OCI-LY1 (cell line): ENCODE measurements around the gene ATG9A.

Experiments used
- H2AFZ ChIP-seq: fragments of 200-600 bp; sonication (generic), shearing (Covaris generic); 2 replicates; pipeline ENCODE4 v1.6.0; 2014; ENCODE audit warnings: antibody characterized with exemption, mild to moderate bottlenecking, low read length
- H3F3A ChIP-seq: fragments of 200-600 bp; sonication (generic), shearing (Covaris generic); 2 replicates; pipeline ENCODE4 v1.6.0; 2014; ENCODE audit warnings: mild to moderate bottlenecking, antibody characterized with exemption, low read length, moderate library complexity; ENCODE audit not compliant: insufficient read depth
- H3K27ac ChIP-seq: fragments of 200-600 bp; sonication (generic); 2 replicates; pipeline ENCODE4 v1.5.1; 2014; ENCODE audit warnings: low read length, mixed run types, mild to moderate bottlenecking, low read depth; ENCODE audit not compliant: poor library complexity, severe bottlenecking
- H3K27me3 ChIP-seq: fragments of 200-600 bp; sonication (generic); 2 replicates; pipeline ENCODE4 v1.6.0; 2014; ENCODE audit warnings: antibody characterized with exemption, mild to moderate bottlenecking, low read length, moderate library complexity; ENCODE audit not compliant: insufficient read depth
- H3K36me3 ChIP-seq: fragments of 200-600 bp; sonication (generic); 2 replicates; pipeline ENCODE4 v1.6.1; 2014; ENCODE audit warnings: mild to moderate bottlenecking, antibody characterized with exemption, low read length, moderate library complexity, mixed read lengths; ENCODE audit not compliant: insufficient read depth
- H3K4me1 ChIP-seq: fragments of 200-600 bp; sonication (generic); 2 replicates; pipeline ENCODE4 v1.5.1; 2014; ENCODE audit warnings: mild to moderate bottlenecking, low read length, moderate library complexity; ENCODE audit not compliant: insufficient read depth, severe bottlenecking
- H3K4me2 ChIP-seq: fragments of 200-600 bp; sonication (generic), shearing (Covaris generic); 2 replicates; pipeline ENCODE4 v1.6.1; 2014; ENCODE audit warnings: low read length
- H3K4me3 ChIP-seq: fragments of 200-600 bp; sonication (generic); 2 replicates; pipeline ENCODE4 v1.5.1; 2014; ENCODE audit warnings: low read length, low read depth, mild to moderate bottlenecking, mixed read lengths; ENCODE audit not compliant: poor library complexity, severe bottlenecking
- H3K79me2 ChIP-seq: fragments of 200-600 bp; shearing (Covaris generic); 2 replicates; pipeline ENCODE4 v1.6.1; 2016; ENCODE audit warnings: mixed run types, low read length, mixed read lengths; ENCODE audit not compliant: insufficient read depth
- H3K9ac ChIP-seq: fragments of 200-600 bp; sonication (generic), shearing (Covaris generic); 2 replicates; pipeline ENCODE4 v1.6.1; 2014; ENCODE audit warnings: mild to moderate bottlenecking, low read length, mixed read lengths
- H3K9me2 ChIP-seq: fragments of 200-600 bp; sonication (generic), shearing (Covaris generic); 2 replicates; pipeline ENCODE4 v1.6.1; 2014; ENCODE audit warnings: low read depth, mild to moderate bottlenecking, low read length, mixed read lengths
- H3K9me3 ChIP-seq: fragments of 200-600 bp; shearing (Covaris generic); 2 replicates; pipeline ENCODE4 v1.6.1; 2014; ENCODE audit warnings: low read length, mixed read lengths
- H4K20me1 ChIP-seq: fragments of 200-600 bp; sonication (generic), shearing (Covaris generic); 2 replicates; pipeline ENCODE4 v1.6.0; 2016; ENCODE audit warnings: mild to moderate bottlenecking, low read length; ENCODE audit not compliant: insufficient read depth
- EZH2 ChIP-seq: fragments of 200-600 bp; sonication (generic), shearing (Covaris generic); IDR thresholded peaks from 2 replicates; pipeline ENCODE4 v1.8.0; 2017; ENCODE audit warnings: borderline replicate concordance, mixed run types, mild to moderate bottlenecking, antibody characterized with exemption, low read length, moderate library complexity, mixed read lengths
- TF ChIP-seq, protein P1 (sequence below): fragments of 200-600 bp; sonication (generic), shearing (Covaris generic); IDR thresholded peaks from 2 replicates; pipeline ENCODE4 v1.5.1; 2017; ENCODE audit warnings: mild to moderate bottlenecking, antibody characterized with exemption, low read length, moderate library complexity, mixed read lengths

The ATG9A gene

DNA sequence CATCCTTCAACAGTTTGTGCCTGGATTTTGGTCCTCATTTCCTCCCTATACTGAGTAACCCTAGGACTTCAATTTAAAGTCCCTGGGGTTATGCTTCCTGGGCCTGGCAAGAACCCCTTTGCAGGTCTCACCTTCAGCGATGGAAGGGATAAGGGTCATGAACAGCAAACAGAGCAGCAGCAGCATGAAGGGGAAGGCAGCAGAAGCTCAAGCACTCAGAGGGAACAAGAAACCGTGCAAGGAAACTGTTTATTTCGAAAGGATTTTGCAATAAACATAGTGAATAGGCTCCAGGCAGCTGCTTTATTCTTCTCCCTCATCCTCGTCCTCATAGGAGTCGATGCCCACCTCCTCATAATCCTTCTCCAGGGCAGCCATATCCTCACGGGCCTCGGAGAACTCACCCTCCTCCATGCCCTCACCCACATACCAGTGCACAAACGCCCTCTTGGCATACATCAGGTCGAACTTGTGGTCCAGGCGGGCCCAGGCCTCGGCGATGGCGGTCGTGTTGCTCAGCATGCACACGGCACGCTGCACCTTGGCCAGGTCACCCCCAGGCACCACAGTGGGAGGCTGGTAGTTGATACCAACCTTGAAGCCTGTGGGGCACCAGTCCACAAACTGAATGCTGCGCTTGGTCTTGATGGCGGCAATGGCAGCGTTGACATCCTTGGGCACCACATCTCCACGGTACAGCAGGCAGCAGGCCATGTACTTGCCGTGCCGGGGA lies 20.8 kb upstream of the ATG9A start:
- TF ChIP-seq EZH2: no peak
- TF ChIP-seq, protein P1, sequence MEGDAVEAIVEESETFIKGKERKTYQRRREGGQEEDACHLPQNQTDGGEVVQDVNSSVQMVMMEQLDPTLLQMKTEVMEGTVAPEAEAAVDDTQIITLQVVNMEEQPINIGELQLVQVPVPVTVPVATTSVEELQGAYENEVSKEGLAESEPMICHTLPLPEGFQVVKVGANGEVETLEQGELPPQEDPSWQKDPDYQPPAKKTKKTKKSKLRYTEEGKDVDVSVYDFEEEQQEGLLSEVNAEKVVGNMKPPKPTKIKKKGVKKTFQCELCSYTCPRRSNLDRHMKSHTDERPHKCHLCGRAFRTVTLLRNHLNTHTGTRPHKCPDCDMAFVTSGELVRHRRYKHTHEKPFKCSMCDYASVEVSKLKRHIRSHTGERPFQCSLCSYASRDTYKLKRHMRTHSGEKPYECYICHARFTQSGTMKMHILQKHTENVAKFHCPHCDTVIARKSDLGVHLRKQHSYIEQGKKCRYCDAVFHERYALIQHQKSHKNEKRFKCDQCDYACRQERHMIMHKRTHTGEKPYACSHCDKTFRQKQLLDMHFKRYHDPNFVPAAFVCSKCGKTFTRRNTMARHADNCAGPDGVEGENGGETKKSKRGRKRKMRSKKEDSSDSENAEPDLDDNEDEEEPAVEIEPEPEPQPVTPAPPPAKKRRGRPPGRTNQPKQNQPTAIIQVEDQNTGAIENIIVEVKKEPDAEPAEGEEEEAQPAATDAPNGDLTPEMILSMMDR: no peak
- Histone ChIP-seq H3F3A (0 out of 2 replicates have a peak, but pooled peaks cover 2% of the 10 kb centered on the region), H3K27me3 (no peaks in the 10 kb centered on the region), H3K36me3 (peaks cover 48% of the 10 kb centered on the region), H4K20me1 (no peaks in the 10 kb centered on the region), H3K4me2 (peak overlapping the region; percentile 73), H3K9ac (peak overlapping the region; percentile 68), H3K27ac (peak overlapping the region; percentile 98), H3K9me2 (no peaks in the 10 kb centered on the region), H3K9me3 (no peaks in the 10 kb centered on the region), H2AFZ (no peak overlapping the region), H3K79me2 (no peaks in the 10 kb centered on the region), H3K4me3 (peak overlapping the region; percentile 51), H3K4me1 (peaks cover 83% of the 10 kb centered on the region)

DNA sequence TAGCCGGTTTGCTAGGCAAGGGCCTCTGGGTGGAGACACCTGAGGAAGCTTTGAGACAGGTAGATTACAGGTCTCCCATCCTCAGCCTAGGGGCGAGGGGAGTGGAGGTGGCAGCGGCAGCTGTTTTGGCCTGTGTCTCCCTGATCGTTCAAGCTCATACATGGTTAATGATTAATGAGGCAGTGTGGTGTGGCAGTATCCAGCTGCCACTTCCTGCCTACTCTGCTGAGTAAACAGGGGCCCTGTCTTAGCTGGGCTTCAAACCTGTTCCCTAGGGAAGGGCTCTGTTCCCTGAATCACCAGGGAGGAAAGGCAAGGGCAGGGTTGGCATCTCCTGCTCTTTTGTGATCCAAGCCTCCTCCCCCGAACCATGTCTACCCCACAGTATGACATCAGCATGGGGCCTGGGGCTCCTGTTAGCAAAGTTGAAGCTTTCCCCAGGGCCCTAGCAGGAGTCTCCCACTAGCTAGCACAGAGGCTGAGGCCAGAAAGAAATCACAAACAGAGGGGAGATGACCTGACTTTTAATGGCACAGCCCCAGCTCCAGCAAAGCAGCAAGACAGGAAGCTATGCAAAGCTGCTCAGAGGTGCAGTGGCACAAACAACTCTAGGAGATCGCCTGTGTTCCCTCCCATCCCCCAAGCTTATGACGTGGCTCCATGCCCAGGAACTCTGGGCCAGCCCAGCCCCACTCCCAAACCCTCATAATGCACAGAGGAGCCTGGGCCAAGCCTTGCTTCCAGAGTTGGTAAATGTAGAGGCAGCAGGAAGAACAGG lies 20.0 kb upstream of the ATG9A start:
- Histone ChIP-seq H3K36me3 (peaks cover 48% of the 10 kb centered on the region), H3K9me3 (no peaks in the 10 kb centered on the region), H3F3A (no peaks in the 10 kb centered on the region), H3K9me2 (no peaks in the 10 kb centered on the region), H3K9ac (peak overlapping the region; percentile 68), H3K4me2 (peak overlapping the region; percentile 73), H3K79me2 (no peaks in the 10 kb centered on the region), H3K27ac (peak overlapping the region; percentile 98), H3K27me3 (no peaks in the 10 kb centered on the region), H4K20me1 (no peaks in the 10 kb centered on the region), H2AFZ (no peak overlapping the region), H3K4me1 (peaks cover 80% of the 10 kb centered on the region), H3K4me3 (peak overlapping the region; percentile 51)
- no peak for TF ChIP-seq EZH2
- TF ChIP-seq, protein P1: no peak

DNA sequence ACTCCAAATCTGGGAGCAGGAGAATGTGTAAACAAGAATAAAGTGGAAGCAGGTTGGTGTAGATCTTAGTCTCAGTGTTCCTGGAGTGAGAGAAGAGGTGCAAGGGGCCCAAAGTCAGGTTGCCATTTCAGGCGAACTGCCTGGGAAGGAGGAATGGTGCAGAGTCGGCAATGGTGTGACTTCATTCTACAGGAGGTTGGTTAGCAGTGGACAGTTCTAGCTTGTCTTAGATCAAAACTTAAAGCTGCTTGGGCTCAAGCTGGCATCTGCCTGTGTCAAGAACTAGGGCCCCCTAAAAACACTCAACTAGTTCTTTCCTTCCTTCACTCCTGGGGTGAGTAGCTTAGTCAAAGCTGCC lies 19.4 kb upstream of the ATG9A start:
- peaks cover 78% of the 10 kb centered on the region for H3K4me1 ChIP-seq
- no peak overlapping the region for H2AFZ ChIP-seq
- no peaks in the 10 kb centered on the region for H4K20me1 ChIP-seq
- no peak for TF ChIP-seq EZH2
- TF ChIP-seq, protein P1: no peak
- H3K9me3 ChIP-seq: no peaks in the 10 kb centered on the region
- peaks cover 48% of the 10 kb centered on the region for H3K36me3 ChIP-seq
- H3K27me3 ChIP-seq: no peaks in the 10 kb centered on the region
- no peaks in the 10 kb centered on the region for H3K79me2 ChIP-seq
- H3K9me2 ChIP-seq: no peaks in the 10 kb centered on the region
- H3K4me2 ChIP-seq: peak overlapping the region; percentile 73
- peak overlapping the region; percentile 98 for H3K27ac ChIP-seq
- no peaks in the 10 kb centered on the region for H3F3A ChIP-seq
- peak overlapping the region; percentile 68 for H3K9ac ChIP-seq
- H3K4me3 ChIP-seq: peak overlapping the region; percentile 51
